Neural crest cell (in vitro differentiated cells): Measurements from ENCODE around the gene TMEM87A. TPM values are rescaled to one million over a fixed set of nuclear protein-coding genes. Genes with fewer than 3 reads are reported as not detected.

Experiments
- DNase-seq: peaks from one replicate; pipeline ENCODE4 v3.0.0; 2021; ENCODE audit warnings: low read depth, mixed read lengths, low spot score
- H3K27ac Mint-ChIP-seq: one replicate; pipeline ENCODE4 v1.8.0; 2021; ENCODE audit warnings: mild to moderate bottlenecking, mixed read lengths; ENCODE audit not compliant: unreplicated experiment
- H3K27me3 Mint-ChIP-seq: 2 replicates; pipeline ENCODE4 v1.8.0; 2021; ENCODE audit warnings: low read depth, mild to moderate bottlenecking, mixed read lengths
- H3K36me3 Mint-ChIP-seq: 2 replicates; pipeline ENCODE4 v1.8.0; 2021; ENCODE audit warnings: low read depth, mild to moderate bottlenecking, mixed read lengths
- H3K4me1 Mint-ChIP-seq: 2 replicates; pipeline ENCODE4 v1.8.0; 2021; ENCODE audit warnings: mixed read lengths
- H3K4me3 Mint-ChIP-seq: one replicate; pipeline ENCODE4 v1.8.0; 2021; ENCODE audit warnings: mild to moderate bottlenecking, mixed read lengths
- H3K9me3 Mint-ChIP-seq: 2 replicates; pipeline ENCODE4 v1.8.0; 2021; ENCODE audit warnings: mixed read lengths
- total RNA-seq: library from RNA; stranded (reverse); gene quantifications from 2 replicates; pipeline ENCODE4 v1.2.1, GENCODE V29; 2021
- TF ChIP-seq, protein P1 (sequence below): fragments of 200-600 bp; sonication (generic); conservative IDR thresholded peaks from 2 replicates; pipeline ENCODE4 v1.5.0; 2021; ENCODE audit warnings: antibody characterized with exemption, mild to moderate bottlenecking

The TMEM87A gene
- total RNA-seq, 1 donor from 2014 or later, result 34.8 TPM

DNA sequence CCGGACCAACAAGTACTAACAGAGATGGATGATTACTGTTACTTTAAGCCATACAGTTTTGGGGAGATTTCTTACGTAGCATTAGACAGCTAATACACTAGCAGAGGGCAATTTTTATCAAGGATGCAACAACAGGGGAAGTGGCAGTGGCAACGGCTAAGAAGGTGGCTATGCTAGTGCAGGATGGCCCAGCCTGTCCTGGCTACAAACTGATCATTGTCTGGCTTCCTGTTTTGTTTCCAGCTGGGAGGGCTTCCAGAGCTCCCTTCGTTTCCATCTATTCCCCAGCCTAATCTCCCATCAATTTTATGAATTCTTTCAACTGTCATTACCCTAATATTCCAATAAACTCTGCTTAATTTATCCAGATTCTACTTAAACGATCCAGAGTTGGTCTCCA lies 100.8 kb downstream of the TMEM87A start:
- H3K4me1 Mint-ChIP-seq, result no peaks in the 10 kb centered on the region
- no peaks in the 10 kb centered on the region for H3K9me3 Mint-ChIP-seq
- no peak overlapping the region for H3K4me3 Mint-ChIP-seq
- DNase-seq, result no peak
- H3K36me3 Mint-ChIP-seq, result peaks cover 6% of the 10 kb centered on the region
- H3K27me3 Mint-ChIP-seq, result no peaks in the 10 kb centered on the region
- H3K27ac Mint-ChIP-seq, result no peak overlapping the region
- TF ChIP-seq, protein P1, sequence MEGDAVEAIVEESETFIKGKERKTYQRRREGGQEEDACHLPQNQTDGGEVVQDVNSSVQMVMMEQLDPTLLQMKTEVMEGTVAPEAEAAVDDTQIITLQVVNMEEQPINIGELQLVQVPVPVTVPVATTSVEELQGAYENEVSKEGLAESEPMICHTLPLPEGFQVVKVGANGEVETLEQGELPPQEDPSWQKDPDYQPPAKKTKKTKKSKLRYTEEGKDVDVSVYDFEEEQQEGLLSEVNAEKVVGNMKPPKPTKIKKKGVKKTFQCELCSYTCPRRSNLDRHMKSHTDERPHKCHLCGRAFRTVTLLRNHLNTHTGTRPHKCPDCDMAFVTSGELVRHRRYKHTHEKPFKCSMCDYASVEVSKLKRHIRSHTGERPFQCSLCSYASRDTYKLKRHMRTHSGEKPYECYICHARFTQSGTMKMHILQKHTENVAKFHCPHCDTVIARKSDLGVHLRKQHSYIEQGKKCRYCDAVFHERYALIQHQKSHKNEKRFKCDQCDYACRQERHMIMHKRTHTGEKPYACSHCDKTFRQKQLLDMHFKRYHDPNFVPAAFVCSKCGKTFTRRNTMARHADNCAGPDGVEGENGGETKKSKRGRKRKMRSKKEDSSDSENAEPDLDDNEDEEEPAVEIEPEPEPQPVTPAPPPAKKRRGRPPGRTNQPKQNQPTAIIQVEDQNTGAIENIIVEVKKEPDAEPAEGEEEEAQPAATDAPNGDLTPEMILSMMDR, result no peak

GRCh38 chr15:42171795-42172194 lies 101.4 kb downstream of the TMEM87A start:
- Mint-ChIP-seq H3K27me3 (no peaks in the 10 kb centered on the region), H3K36me3 (peaks cover 10% of the 10 kb centered on the region), H3K9me3 (no peaks in the 10 kb centered on the region), H3K27ac (peak overlapping the region; percentile 13), H3K4me1 (no peaks in the 10 kb centered on the region), H3K4me3 (no peak overlapping the region)
- no peak for DNase-seq
- TF ChIP-seq, protein P1, result no peak

- peaks cover 10% of the 10 kb centered on the region for H3K36me3 Mint-ChIP-seq
- no peak overlapping the region for H3K4me3 Mint-ChIP-seq
- DNase-seq, result no peak
- H3K4me1 Mint-ChIP-seq, result no peaks in the 10 kb centered on the region
- H3K9me3 Mint-ChIP-seq, result no peaks in the 10 kb centered on the region
- no peaks in the 10 kb centered on the region for H3K27me3 Mint-ChIP-seq
- TF ChIP-seq, protein P1, result no peak
- no peak overlapping the region for H3K27ac Mint-ChIP-seq
These were observed 102.1 kb downstream of the TMEM87A start for GRCh38 chr15:42171122-42171521.

GRCh38 chr15:42166225-42166940 lies 106.8 kb downstream of the TMEM87A start:
- DNase-seq, result no peak
- TF ChIP-seq, protein P1, result no peak
- Mint-ChIP-seq H3K9me3 (no peaks in the 10 kb centered on the region), H3K4me3 (no peak overlapping the region), H3K4me1 (no peaks in the 10 kb centered on the region), H3K27me3 (no peaks in the 10 kb centered on the region), H3K27ac (no peak overlapping the region), H3K36me3 (peaks cover 7% of the 10 kb centered on the region)

GRCh38 chr15:42165106-42165505 lies 108.1 kb downstream of the TMEM87A start:
- Mint-ChIP-seq H3K4me3 (no peak overlapping the region), H3K27ac (no peak overlapping the region), H3K4me1 (no peaks in the 10 kb centered on the region), H3K9me3 (no peaks in the 10 kb centered on the region), H3K36me3 (peaks cover 7% of the 10 kb centered on the region), H3K27me3 (no peaks in the 10 kb centered on the region)
- DNase-seq, result no peak
- TF ChIP-seq, protein P1, result no peak
